Transverse colon (tissue), 4 donors: Measurements from ENCODE around the gene INSIG2. TPM values are rescaled to one million over a fixed set of nuclear protein-coding genes. Genes with fewer than 3 reads are reported as not detected.

Experiments used
- DNase-seq: peaks from one replicate; pipeline ENCODE4 v3.0.0-alpha.2; 2019
- H3K27ac ChIP-seq, 4 donors: fragments of 200-600 bp; sonication (generic); 2 replicates each; pipeline ENCODE4 v1.5.1; 2016 to 2018; ENCODE audit warnings: inconsistent platforms in 4 of 4
- H3K27me3 ChIP-seq: fragments of 200-600 bp; sonication (generic); 2 replicates; pipeline ENCODE4 v1.5.1; 2017; ENCODE audit warnings: inconsistent platforms
- H3K36me3 ChIP-seq, 4 donors: fragments of 200-600 bp; sonication (generic); 2 replicates each; pipeline ENCODE4 v1.5.1; 2017 to 2019; ENCODE audit warnings: inconsistent platforms in 4 of 4
- H3K4me1 ChIP-seq, 4 donors: fragments of 200-600 bp; sonication (generic); 2 replicates each; pipeline ENCODE4 v1.5.1; 2017 to 2020; ENCODE audit warnings: inconsistent platforms in 4 of 4
- H3K4me3 ChIP-seq, 4 donors: fragments of 200-600 bp; sonication (generic); 1 replicate in 1 of 4; 2 replicates in 3 of 4; pipeline versions ENCODE4 v1.5.1 to v1.6.1; 2017 to 2019; ENCODE audit warnings: inconsistent platforms in 4 of 4
- H3K9me3 ChIP-seq, 2 donors: fragments of 200-600 bp; sonication (generic); 2 replicates each; pipeline ENCODE4 v1.5.1; 2017 to 2019; ENCODE audit warnings: inconsistent platforms in 2 of 2
- EP300 ChIP-seq: sonication (generic); formaldehyde crosslinking; IDR thresholded peaks from one replicate; pipeline ENCODE4 v1.6.1; 2017; ENCODE audit warnings: antibody characterized with exemption, low read depth
- POLR2A ChIP-seq: fragments of 450-650 bp; IDR thresholded peaks from one replicate; pipeline ENCODE4 v1.6.1; 2016; ENCODE audit warnings: antibody characterized with exemption, mild to moderate bottlenecking, moderate library complexity
- POLR2AphosphoS5 ChIP-seq, 3 donors: sonication (generic); formaldehyde crosslinking; IDR thresholded peaks; one replicate each; pipeline ENCODE4 v1.6.1; 2016; ENCODE audit warnings: antibody characterized with exemption in 3 of 3
- WGBS, 2 donors: methylation state at CpG; one replicate each; pipeline ENCODE4 v1.1.5; 2018; ENCODE audit warnings: low coverage in 1 of 2; 5-methylcytosine and 5-hydroxymethylcytosine counted together
- in situ Hi-C, 4 donors: fragments of 200-750 bp; cut with MboI; loops; one replicate each; pipeline versions ENCODE4 v1.15.0 to v1.15.1; 2017; ENCODE audit warnings: low sequenced_read_pairs in 3 of 4, low pct_ligation_motif_present in 1 of 4, low pct_unique_long_range_greater_than_20kb in 1 of 4
- intact Hi-C: fragments of 100-400 bp; cut with DNase I; formaldehyde crosslinking; loops from one replicate; pipeline ENCODE4 v1.15.1; 2023; ENCODE audit warnings: low total_unique reads
- total RNA-seq, 4 donors: library from RNA; depleted of rRNA; stranded (reverse); fragments of >200 nt; gene quantifications; one replicate each; pipeline ENCODE4 v1.1.0, GENCODE V29; 2016
- TF ChIP-seq, protein P1 (sequence below), 5 experiments: fragments of 200-600 bp in 3 of 5; fragments of 450-650 bp in 2 of 5; sonication (generic) in 3 of 5; IDR thresholded peaks; 1 replicate in 2 of 5; 2 replicates in 3 of 5; pipeline ENCODE4 v1.5.1; 2016 to 2017; ENCODE audit warnings: antibody characterized with exemption in 5 of 5, inconsistent platforms in 3 of 5, mild to moderate bottlenecking in 2 of 5, moderate library complexity in 1 of 5

Gene INSIG2
- total RNA-seq, 4 donors from 2014 or later = 1.00 to 19.5 (median 12.3) TPM

DNA sequence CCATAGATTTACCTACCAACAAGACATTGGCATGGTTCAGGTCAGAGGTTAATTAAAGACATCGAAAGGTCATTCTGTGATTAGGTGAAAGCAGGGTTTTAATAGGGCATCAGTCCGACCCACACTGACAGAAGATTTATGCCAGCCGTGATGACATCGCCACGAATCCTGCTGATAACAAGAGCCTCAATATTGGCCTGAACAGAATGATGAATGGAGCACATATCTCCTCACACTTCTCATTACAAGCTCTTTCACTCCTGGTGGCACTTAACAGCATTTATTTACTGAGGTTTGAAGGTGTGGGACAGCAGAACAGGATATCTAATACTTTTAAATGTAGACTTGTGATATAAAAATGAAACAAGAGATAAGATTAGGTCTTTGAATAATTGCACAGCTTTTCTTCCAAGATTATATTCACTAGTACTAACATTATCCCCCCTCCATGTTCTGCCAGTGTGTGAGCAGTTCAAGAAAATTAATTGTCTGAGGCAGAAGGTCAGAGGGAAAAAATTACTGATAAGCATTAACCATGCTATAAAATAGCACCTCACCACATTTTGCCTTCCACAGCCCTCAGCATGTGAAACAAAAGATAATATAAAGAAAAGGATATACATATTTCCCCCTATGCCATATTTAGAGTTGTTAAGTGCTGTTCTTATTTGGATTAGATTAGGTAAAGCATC is 23.1 kb upstream of the INSIG2 start:
- H3K36me3 ChIP-seq = no peaks in the 10 kb centered on the region
- H3K4me3 ChIP-seq = no peak overlapping the region
- no peak for DNase-seq
- WGBS, 2 donors = 78% methylated on average over 5 of the region's 5 CpGs; no CpG with 5 or more reads in 1 of the 2 donors
- peaks cover 16% of the 10 kb centered on the region for H3K27me3 ChIP-seq
- no peak overlapping the region for H3K27ac ChIP-seq
- in situ Hi-C loops (no loop called here), intact Hi-C loops (no loop called here)
- H3K9me3 ChIP-seq = no peaks in the 10 kb centered on the region
- TF ChIP-seq POLR2A = no peak
- TF ChIP-seq, protein P1, sequence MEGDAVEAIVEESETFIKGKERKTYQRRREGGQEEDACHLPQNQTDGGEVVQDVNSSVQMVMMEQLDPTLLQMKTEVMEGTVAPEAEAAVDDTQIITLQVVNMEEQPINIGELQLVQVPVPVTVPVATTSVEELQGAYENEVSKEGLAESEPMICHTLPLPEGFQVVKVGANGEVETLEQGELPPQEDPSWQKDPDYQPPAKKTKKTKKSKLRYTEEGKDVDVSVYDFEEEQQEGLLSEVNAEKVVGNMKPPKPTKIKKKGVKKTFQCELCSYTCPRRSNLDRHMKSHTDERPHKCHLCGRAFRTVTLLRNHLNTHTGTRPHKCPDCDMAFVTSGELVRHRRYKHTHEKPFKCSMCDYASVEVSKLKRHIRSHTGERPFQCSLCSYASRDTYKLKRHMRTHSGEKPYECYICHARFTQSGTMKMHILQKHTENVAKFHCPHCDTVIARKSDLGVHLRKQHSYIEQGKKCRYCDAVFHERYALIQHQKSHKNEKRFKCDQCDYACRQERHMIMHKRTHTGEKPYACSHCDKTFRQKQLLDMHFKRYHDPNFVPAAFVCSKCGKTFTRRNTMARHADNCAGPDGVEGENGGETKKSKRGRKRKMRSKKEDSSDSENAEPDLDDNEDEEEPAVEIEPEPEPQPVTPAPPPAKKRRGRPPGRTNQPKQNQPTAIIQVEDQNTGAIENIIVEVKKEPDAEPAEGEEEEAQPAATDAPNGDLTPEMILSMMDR (IDR thresholded peaks at IDR 0.05) = no peak
- TF ChIP-seq EP300 = no peak
- TF ChIP-seq POLR2AphosphoS5 (IDR thresholded peaks at IDR 0.05) = no peak
- H3K4me1 ChIP-seq = no peaks in the 10 kb centered on the region

DNA sequence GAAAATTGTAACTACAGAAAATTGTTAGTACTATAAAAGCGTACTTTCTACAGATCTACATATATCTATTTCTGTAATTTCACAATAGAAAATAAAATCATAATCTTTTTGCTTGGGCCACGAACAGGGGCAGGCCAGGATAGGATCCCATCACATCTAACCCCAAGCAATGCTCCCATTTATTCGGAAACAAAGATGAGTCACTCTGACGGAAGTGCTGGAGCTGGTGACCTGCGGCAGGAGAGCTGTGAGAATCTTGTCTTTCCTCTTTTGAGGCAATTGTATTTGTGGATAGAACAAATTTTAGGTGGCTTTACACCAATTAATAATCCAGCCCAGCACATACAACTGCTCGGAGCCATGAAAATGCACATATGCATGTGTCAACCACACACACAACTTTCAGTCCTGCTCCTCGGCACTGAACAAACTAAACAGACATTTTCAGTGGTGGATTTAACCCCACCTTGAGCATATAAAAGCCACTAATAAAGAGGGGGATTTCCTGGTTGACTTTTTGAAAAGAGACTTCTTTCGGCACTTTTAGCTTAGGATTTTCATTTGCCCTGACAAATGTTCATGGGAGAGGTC is 22.3 kb upstream of the INSIG2 start:
- intact Hi-C loops = no loop called here
- Histone ChIP-seq H3K4me1 (no peaks in the 10 kb centered on the region), H3K9me3 (no peaks in the 10 kb centered on the region), H3K27me3 (peaks cover 19% of the 10 kb centered on the region), H3K4me3 (no peak overlapping the region), H3K36me3 (no peaks in the 10 kb centered on the region), H3K27ac (no peak overlapping the region)
- DNase-seq = no peak
- TF ChIP-seq POLR2AphosphoS5 (IDR thresholded peaks at IDR 0.05) = no peak
- no peak for TF ChIP-seq EP300
- TF ChIP-seq POLR2A = no peak
- TF ChIP-seq, protein P1 (IDR thresholded peaks at IDR 0.05) = no peak
- WGBS, 2 donors = 73 to 77% methylated on average over 8 of the region's 8 CpGs
- in situ Hi-C loops = no loop called here

DNA sequence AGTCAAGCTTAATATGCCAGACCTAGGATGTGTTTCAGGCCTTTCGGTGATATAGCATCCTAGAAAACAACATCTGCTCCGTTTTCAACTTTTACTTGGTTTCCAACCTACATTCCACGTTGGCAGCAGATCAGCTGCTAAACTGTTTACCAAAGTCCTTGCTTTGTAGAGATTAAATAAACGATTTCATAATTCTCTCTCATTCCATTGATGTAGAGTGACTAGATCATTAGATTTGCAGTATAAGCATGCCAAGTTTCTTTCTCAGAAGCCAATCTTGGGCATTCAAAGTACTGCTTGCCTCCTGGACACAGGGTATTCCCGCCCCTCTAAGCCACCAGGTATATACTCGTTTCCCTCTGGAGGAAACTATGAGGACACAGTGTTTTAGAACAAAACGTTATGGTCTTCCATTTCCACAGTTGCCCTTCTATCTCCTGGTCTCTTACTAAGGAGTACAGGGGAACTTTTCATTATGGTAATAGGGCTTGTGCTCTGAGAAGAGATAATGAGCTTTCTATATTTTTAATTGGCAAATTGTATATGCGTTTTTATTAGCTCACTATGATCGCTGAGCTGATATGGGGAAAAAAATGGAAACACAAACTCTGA is 10.5 kb upstream of the INSIG2 start:
- peaks cover 11% of the 10 kb centered on the region for H3K27me3 ChIP-seq
- TF ChIP-seq, protein P1 (IDR thresholded peaks at IDR 0.05) = no peak
- TF ChIP-seq EP300 (no peak), POLR2AphosphoS5 (IDR thresholded peaks at IDR 0.05) (no peak), POLR2A (no peak)
- no peaks in the 10 kb centered on the region for H3K4me1 ChIP-seq
- no peak for DNase-seq
- no peak overlapping the region for H3K27ac ChIP-seq
- in situ Hi-C loops (no loop called here), intact Hi-C loops (no loop called here)
- 59 to 67% methylated on average over 9 of the region's 9 CpGs for WGBS, 2 donors
- no peaks in the 10 kb centered on the region for H3K36me3 ChIP-seq
- H3K9me3 ChIP-seq = no peaks in the 10 kb centered on the region
- no peak overlapping the region for H3K4me3 ChIP-seq

DNA sequence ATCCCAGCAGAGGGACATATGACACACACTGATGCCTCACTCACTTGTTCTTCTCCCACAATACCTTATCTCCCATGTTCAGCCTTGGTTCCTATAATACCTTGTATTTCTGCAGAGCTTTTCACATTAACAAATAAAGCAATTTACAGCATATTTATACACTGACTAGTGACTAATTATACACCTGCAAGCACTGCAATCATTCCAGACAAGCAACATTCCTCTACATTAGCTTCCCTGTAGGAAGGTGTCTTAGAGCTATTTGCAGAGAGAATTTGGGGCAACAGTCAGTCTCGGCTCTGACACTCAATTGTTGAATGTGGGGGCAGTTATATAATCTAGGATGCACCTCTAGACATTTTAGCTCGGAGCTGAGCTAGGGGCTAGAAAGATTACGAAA is 9.5 kb upstream of the INSIG2 start:
- intact Hi-C loops = no loop called here
- no peak for DNase-seq
- 53 to 58% methylated on average over 3 of the region's 3 CpGs for WGBS, 2 donors
- in situ Hi-C loops = no loop called here
- Histone ChIP-seq H3K36me3 (no peaks in the 10 kb centered on the region), H3K4me3 (no peak overlapping the region), H3K9me3 (no peaks in the 10 kb centered on the region), H3K27me3 (peaks cover 11% of the 10 kb centered on the region), H3K4me1 (no peaks in the 10 kb centered on the region), H3K27ac (no peak overlapping the region)
- no peak for TF ChIP-seq EP300
- TF ChIP-seq POLR2A = no peak
- TF ChIP-seq POLR2AphosphoS5 (IDR thresholded peaks at IDR 0.05) = no peak
- TF ChIP-seq, protein P1 (IDR thresholded peaks at IDR 0.05) = no peak
